Urinary bladder (tissue), 4 donors: Measurements from ENCODE around the gene EFL1. TPM values are rescaled to one million over a fixed set of nuclear protein-coding genes. Genes with fewer than 3 reads are reported as not detected.

Experiments used
- DNase-seq: peaks from one replicate; pipeline ENCODE4 v3.0.0-alpha.2; 2015; ENCODE audit errors: extremely low spot score
- H3K27ac ChIP-seq: one replicate; pipeline ENCODE4 v1.5.1; 2013; ENCODE audit warnings: low read depth, mild to moderate bottlenecking, moderate library complexity
- H3K36me3 ChIP-seq: one replicate; pipeline ENCODE4 v1.6.1; 2013; ENCODE audit warnings: mild to moderate bottlenecking, moderate library complexity; ENCODE audit not compliant: insufficient read depth
- H3K4me1 ChIP-seq: one replicate; pipeline ENCODE4 v1.6.1; 2013; ENCODE audit warnings: mild to moderate bottlenecking, moderate library complexity; ENCODE audit not compliant: insufficient read depth
- H3K4me3 ChIP-seq: one replicate; pipeline ENCODE4 v1.5.1; 2013; ENCODE audit warnings: low read depth, low read length
- WGBS: extraction: QIAGEN DNeasy Blood & Tissue Kit; methylation state at CpG from one replicate; pipeline ENCODE4 v1.1.7; 2013; 5-methylcytosine and 5-hydroxymethylcytosine counted together
- polyA plus RNA-seq: library from polyadenylated mRNA; stranded (reverse); fragments of 200-250 nt; gene quantifications from one replicate; pipeline ENCODE4 v1.2.3, GENCODE V29; 2013
- total RNA-seq: library from RNA; depleted of rRNA; stranded (reverse); fragments of >200 nt; gene quantifications from one replicate; pipeline ENCODE4 v1.2.3, GENCODE V29; 2014
- donor health status: healthy with polysubstance abuse.
- donor health status: healthy.

EFL1 gene
- total and polyA plus RNA-seq, 2 donors, result 6.9 to 21.4 TPM

GRCh38 chr15:82129149-82129692 is 133.3 kb downstream of the EFL1 start:
- no peak overlapping the region for H3K27ac ChIP-seq

GRCh38 chr15:82128401-82129148 is 134.0 kb downstream of the EFL1 start:
- Histone ChIP-seq H3K4me1 (peaks cover 1% of the 10 kb centered on the region), H3K36me3 (no peaks in the 10 kb centered on the region), H3K4me3 (no peak overlapping the region), H3K27ac (no peak overlapping the region)
- whole genome bisulfite sequencing, result 76% methylated on average over 5 of the region's 5 CpGs
- DNase-seq, result no peak

More at GRCh38 chr15:82129149-82129692, 133.3 kb downstream of the EFL1 start:
- Histone ChIP-seq H3K36me3 (no peaks in the 10 kb centered on the region), H3K4me1 (peaks cover 1% of the 10 kb centered on the region), H3K4me3 (no peak overlapping the region)
- no peak for DNase-seq
- WGBS, result 44% methylated on average over 1 of the region's 1 CpG

- H3K27ac ChIP-seq, result no peak overlapping the region
- peaks cover 1% of the 10 kb centered on the region for H3K4me1 ChIP-seq
- no peak for DNase-seq
- no peak overlapping the region for H3K4me3 ChIP-seq
- H3K36me3 ChIP-seq, result no peaks in the 10 kb centered on the region
Observed at GRCh38 chr15:82127581-82127980, 135.0 kb downstream of the EFL1 start.

GRCh38 chr15:82126346-82126745 is 136.2 kb downstream of the EFL1 start:
- 95% methylated on average over 3 of the region's 3 CpGs for WGBS
- Histone ChIP-seq H3K4me3 (no peak overlapping the region), H3K36me3 (no peaks in the 10 kb centered on the region)

GRCh38 chr15:82124331-82125263 is 137.9 kb downstream of the EFL1 start:
- Histone ChIP-seq H3K4me3 (no peak overlapping the region), H3K4me1 (peaks cover 1% of the 10 kb centered on the region), H3K27ac (no peak overlapping the region), H3K36me3 (no peaks in the 10 kb centered on the region)
- 90% methylated on average over 9 of the region's 9 CpGs for WGBS
- DNase-seq, result no peak

More at GRCh38 chr15:82126346-82126745, 136.2 kb downstream of the EFL1 start:
- DNase-seq, result no peak
- Histone ChIP-seq H3K27ac (no peak overlapping the region), H3K4me1 (peaks cover 1% of the 10 kb centered on the region)

GRCh38 chr15:82122746-82123400 is 139.7 kb downstream of the EFL1 start:
- Histone ChIP-seq H3K4me3 (no peak overlapping the region), H3K4me1 (peaks cover 1% of the 10 kb centered on the region), H3K36me3 (no peaks in the 10 kb centered on the region), H3K27ac (no peak overlapping the region)
- WGBS, result 41% methylated on average over 4 of the region's 4 CpGs
- DNase-seq, result no peak

GRCh38 chr15:82118040-82118439 is 144.5 kb downstream of the EFL1 start:
- WGBS, result 83% methylated on average over 3 of the region's 3 CpGs

GRCh38 chr15:82117296-82117695 is 145.2 kb downstream of the EFL1 start:
- H3K27ac ChIP-seq, result no peak overlapping the region
- peaks cover 1% of the 10 kb centered on the region for H3K4me1 ChIP-seq
- 94% methylated on average over 6 of the region's 6 CpGs for WGBS
- no peaks in the 10 kb centered on the region for H3K36me3 ChIP-seq
- no peak overlapping the region for H3K4me3 ChIP-seq
- no peak for DNase-seq

More at GRCh38 chr15:82118040-82118439, 144.5 kb downstream of the EFL1 start:
- no peaks in the 10 kb centered on the region for H3K36me3 ChIP-seq
- peaks cover 1% of the 10 kb centered on the region for H3K4me1 ChIP-seq
- DNase-seq, result no peak
- no peak overlapping the region for H3K27ac ChIP-seq
- no peak overlapping the region for H3K4me3 ChIP-seq

GRCh38 chr15:82114660-82115059 is 147.9 kb downstream of the EFL1 start:
- 96% methylated on average over 5 of the region's 5 CpGs for WGBS

GRCh38 chr15:82113106-82113715 is 149.3 kb downstream of the EFL1 start:
- Histone ChIP-seq H3K36me3 (no peaks in the 10 kb centered on the region), H3K4me1 (no peaks in the 10 kb centered on the region), H3K4me3 (no peak overlapping the region), H3K27ac (no peak overlapping the region)
- 83% methylated on average over 1 of the region's 1 CpG for WGBS
- DNase-seq, result no peak

More at GRCh38 chr15:82114660-82115059, 147.9 kb downstream of the EFL1 start:
- Histone ChIP-seq H3K4me3 (no peak overlapping the region), H3K36me3 (no peaks in the 10 kb centered on the region), H3K27ac (no peak overlapping the region), H3K4me1 (no peaks in the 10 kb centered on the region)
- DNase-seq, result no peak

- 85% methylated on average over 9 of the region's 9 CpGs for WGBS
- H3K27ac ChIP-seq, result no peak overlapping the region
- no peak overlapping the region for H3K4me3 ChIP-seq
- DNase-seq, result no peak
- no peaks in the 10 kb centered on the region for H3K36me3 ChIP-seq
- no peaks in the 10 kb centered on the region for H3K4me1 ChIP-seq
Observed at GRCh38 chr15:82111918-82112317, 150.6 kb downstream of the EFL1 start.

- H3K4me3 ChIP-seq, result no peak overlapping the region
- 93% methylated on average over 5 of the region's 5 CpGs for WGBS
Observed at GRCh38 chr15:82110144-82110543, 152.4 kb downstream of the EFL1 start.

More at GRCh38 chr15:82110144-82110543, 152.4 kb downstream of the EFL1 start:
- Histone ChIP-seq H3K4me1 (no peaks in the 10 kb centered on the region), H3K27ac (no peak overlapping the region), H3K36me3 (no peaks in the 10 kb centered on the region)
- no peak for DNase-seq
